PC-3 (cell line): ENCODE measurements around the gene IGFBP7. TPM values are rescaled to one million over a fixed set of nuclear protein-coding genes. Genes with fewer than 3 reads are reported as not detected.
A peak's percentile ranks its signal among the peaks of the same experiment; 100 is the strongest.

Experiments
- ATAC-seq: fragments of 200-7000 bp; cut with Tn5 transposase; 2 replicates; pipeline ENCODE4 v1.9.1; 2020; ENCODE audit warnings: mild to moderate bottlenecking, moderate library complexity
- BruUV-seq: library from RNA; stranded (reverse); fragments of 400-500 nt; replicated peaks from 2 replicates; lab custom pipeline; 2021; lab: Mats Ljungman, UMichigan
- CTCF ChIA-PET: fragments of 300-600 bp; sonication (Branson Sonifier 250); formaldehyde crosslinking; loops from one replicate; lab custom pipeline; 2022; ENCODE audit warnings: antibody characterized with exemption; lab: Charles Lee
- POLR2A ChIA-PET: fragments of 300-600 bp; sonication (Branson Sonifier 250); formaldehyde crosslinking; loops from one replicate; lab custom pipeline; 2022; ENCODE audit warnings: antibody characterized with exemption; ENCODE audit not compliant: unreplicated experiment; lab: Charles Lee
- DNase-seq: peaks from one replicate; pipeline ENCODE4 v3.0.0-alpha.2; 2015
- H2AFZ ChIP-seq: fragments of 300-600 bp; sonication (generic); 2 replicates; pipeline ENCODE4 v1.6.0; 2016; ENCODE audit warnings: antibody characterized with exemption, low read length
- H3F3A ChIP-seq: fragments of 300-600 bp; sonication (generic); one replicate; pipeline ENCODE4 v1.6.0; 2017; ENCODE audit warnings: antibody characterized with exemption, low read length, control low read depth, mild to moderate bottlenecking; ENCODE audit not compliant: unreplicated experiment
- H3K27ac ChIP-seq: fragments of 300-600 bp; sonication (generic); 2 replicates; pipeline ENCODE4 v1.5.1; 2016; ENCODE audit warnings: mild to moderate bottlenecking, low read length
- H3K27me3 ChIP-seq: fragments of 300-600 bp; sonication (generic); 2 replicates; pipeline ENCODE4 v1.6.1; 2016; ENCODE audit warnings: low read length, mixed read lengths
- H3K36me3 ChIP-seq: fragments of 300-600 bp; sonication (generic); 2 replicates; pipeline ENCODE4 v1.6.1; 2016; ENCODE audit warnings: low read depth, mixed run types, low read length, mixed read lengths
- H3K4me1 ChIP-seq: fragments of 300-600 bp; sonication (generic); 2 replicates; pipeline ENCODE4 v1.5.1; 2016; ENCODE audit warnings: low read length; ENCODE audit not compliant: insufficient read depth
- H3K4me2 ChIP-seq: fragments of 300-600 bp; sonication (generic); 2 replicates; pipeline ENCODE4 v1.6.0; 2016; ENCODE audit warnings: low read length
- H3K4me3 ChIP-seq: fragments of 300-600 bp; sonication (generic); 2 replicates; pipeline ENCODE4 v1.5.1; 2016; ENCODE audit warnings: mild to moderate bottlenecking, low read length, mixed read lengths
- H3K79me2 ChIP-seq: fragments of 300-600 bp; sonication (generic); 2 replicates; pipeline ENCODE4 v1.6.1; 2017; ENCODE audit warnings: low read length, mixed read lengths
- H3K9ac ChIP-seq: fragments of 300-600 bp; sonication (generic); 2 replicates; pipeline ENCODE4 v1.6.0; 2016; ENCODE audit warnings: mild to moderate bottlenecking, low read length
- H3K9me2 ChIP-seq: fragments of 300-600 bp; sonication (generic); replicated peaks from 2 replicates; pipeline ENCODE4 v1.6.1; 2016; ENCODE audit warnings: mixed run types, low read length, mixed read lengths
- H3K9me3 ChIP-seq: fragments of 300-600 bp; sonication (generic); 2 replicates; pipeline ENCODE4 v1.6.1; 2016; ENCODE audit warnings: low read length, mixed read lengths
- H4K20me1 ChIP-seq: fragments of 300-600 bp; sonication (generic); 2 replicates; pipeline ENCODE4 v1.6.1; 2016; ENCODE audit warnings: low read length, mixed read lengths
- EZH2 ChIP-seq: fragments of 300-600 bp; sonication (generic); IDR thresholded peaks from one replicate; pipeline ENCODE4 v1.6.1; 2017; ENCODE audit warnings: antibody characterized with exemption, mild to moderate bottlenecking, low read length; ENCODE audit not compliant: unreplicated experiment
- EZH2phosphoT487 ChIP-seq: fragments of 300-600 bp; sonication (generic); IDR thresholded peaks from 2 replicates; pipeline ENCODE4 v1.6.1; 2018; ENCODE audit warnings: mild to moderate bottlenecking, antibody characterized with exemption, low read length, borderline replicate concordance
- intact Hi-C: fragments of 100-400 bp; cut with micrococcal nuclease; formaldehyde crosslinking; loops from 2 replicates; pipeline ENCODE4 v1.9.0; 2023
- total RNA-seq: library from RNA; depleted of rRNA; stranded (reverse); fragments of >200 nt; gene quantifications from 2 replicates; pipeline ENCODE4 v1.2.3, GENCODE V29; 2014
- TF ChIP-seq, protein P1 (sequence below): fragments of 300-600 bp; sonication (generic); conservative IDR thresholded peaks from 2 replicates; pipeline ENCODE4 v1.5.1; 2017; ENCODE audit warnings: antibody characterized with exemption, low read depth, mild to moderate bottlenecking, low read length

The IGFBP7 gene
- total RNA-seq, 1 experiment from 2014 or later = not detected

DNA sequence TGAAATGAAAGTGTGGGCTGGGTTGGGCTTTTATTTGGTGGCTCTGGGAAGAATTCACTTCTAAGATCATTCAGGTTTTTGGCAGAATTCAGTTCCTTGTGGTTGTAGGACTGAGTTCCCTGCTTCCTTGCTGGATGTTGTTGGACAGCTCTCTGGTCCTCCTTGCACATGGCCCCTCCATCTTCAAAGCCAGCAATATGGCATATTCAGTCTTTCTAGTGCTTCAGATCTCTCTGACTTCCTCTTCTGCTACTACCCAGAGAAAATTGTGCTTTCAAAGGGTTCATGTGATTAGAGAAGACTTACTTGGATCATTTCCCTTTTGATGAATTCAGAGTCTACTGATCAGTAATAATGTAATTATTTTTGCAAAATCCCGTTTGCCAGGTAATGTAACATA lies 12.8 kb upstream of the IGFBP7 start:
- H4K20me1 ChIP-seq = no peaks in the 10 kb centered on the region
- CTCF ChIA-PET = no interaction called here
- no peaks in the 10 kb centered on the region for H3K27me3 ChIP-seq
- no peaks in the 10 kb centered on the region for H3F3A ChIP-seq
- no peaks in the 10 kb centered on the region; the same call in none of the 2 replicates for H3K9me3 ChIP-seq
- H3K36me3 ChIP-seq = no peaks in the 10 kb centered on the region
- intact Hi-C loops = no loop called here
- ATAC-seq = no peak
- POLR2A ChIA-PET = no interaction called here
- no peak for DNase-seq
- TF ChIP-seq EZH2phosphoT487 (no peak), EZH2 (no peak)
- TF ChIP-seq, protein P1, sequence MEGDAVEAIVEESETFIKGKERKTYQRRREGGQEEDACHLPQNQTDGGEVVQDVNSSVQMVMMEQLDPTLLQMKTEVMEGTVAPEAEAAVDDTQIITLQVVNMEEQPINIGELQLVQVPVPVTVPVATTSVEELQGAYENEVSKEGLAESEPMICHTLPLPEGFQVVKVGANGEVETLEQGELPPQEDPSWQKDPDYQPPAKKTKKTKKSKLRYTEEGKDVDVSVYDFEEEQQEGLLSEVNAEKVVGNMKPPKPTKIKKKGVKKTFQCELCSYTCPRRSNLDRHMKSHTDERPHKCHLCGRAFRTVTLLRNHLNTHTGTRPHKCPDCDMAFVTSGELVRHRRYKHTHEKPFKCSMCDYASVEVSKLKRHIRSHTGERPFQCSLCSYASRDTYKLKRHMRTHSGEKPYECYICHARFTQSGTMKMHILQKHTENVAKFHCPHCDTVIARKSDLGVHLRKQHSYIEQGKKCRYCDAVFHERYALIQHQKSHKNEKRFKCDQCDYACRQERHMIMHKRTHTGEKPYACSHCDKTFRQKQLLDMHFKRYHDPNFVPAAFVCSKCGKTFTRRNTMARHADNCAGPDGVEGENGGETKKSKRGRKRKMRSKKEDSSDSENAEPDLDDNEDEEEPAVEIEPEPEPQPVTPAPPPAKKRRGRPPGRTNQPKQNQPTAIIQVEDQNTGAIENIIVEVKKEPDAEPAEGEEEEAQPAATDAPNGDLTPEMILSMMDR = no peak
- BruUV-seq = no TSS peak
- no peak overlapping the region for H3K4me3 ChIP-seq
- no peak overlapping the region for H2AFZ ChIP-seq
- H3K9me2 ChIP-seq = no peaks in the 10 kb centered on the region
- H3K79me2 ChIP-seq = no peaks in the 10 kb centered on the region
- no peak overlapping the region for H3K27ac ChIP-seq
- peaks cover 9% of the 10 kb centered on the region for H3K4me1 ChIP-seq
- H3K9ac ChIP-seq = no peak overlapping the region
- H3K4me2 ChIP-seq = no peak overlapping the region

DNA sequence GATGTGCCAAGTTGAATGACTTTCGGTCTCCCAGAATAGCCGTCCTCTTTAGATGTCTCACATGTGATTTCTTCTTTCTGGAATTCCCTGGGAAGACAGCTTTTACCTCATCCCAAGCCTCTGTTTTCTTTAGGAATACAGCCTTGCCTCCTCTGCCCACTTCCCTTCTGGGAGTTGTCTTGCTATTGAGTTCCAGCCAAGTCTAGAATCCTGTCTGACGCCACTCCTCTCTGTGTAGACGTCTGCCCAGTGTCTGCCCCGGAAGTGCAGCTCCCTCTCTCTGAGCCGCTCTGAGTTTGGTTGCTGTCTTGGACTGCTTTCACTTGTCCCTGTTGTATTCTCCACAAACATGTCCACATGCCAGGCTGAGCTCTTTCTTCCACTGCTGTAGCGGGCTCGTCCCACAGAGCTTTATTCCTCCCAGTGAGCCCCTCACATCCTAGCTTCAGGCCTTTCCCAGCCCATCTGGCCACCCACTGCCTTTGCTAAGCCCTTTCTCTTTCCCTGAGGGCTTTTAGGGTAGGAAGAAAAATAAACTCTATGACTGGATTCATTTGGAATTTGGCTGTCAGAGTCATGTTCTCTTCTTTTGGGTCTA lies 9.0 kb upstream of the IGFBP7 start:
- no peaks in the 10 kb centered on the region for H4K20me1 ChIP-seq
- no peak overlapping the region for H3K9ac ChIP-seq
- 0 out of 2 replicates have a peak, but pooled peaks cover 12% of the 10 kb centered on the region for H3K27me3 ChIP-seq
- no peaks in the 10 kb centered on the region for H3K36me3 ChIP-seq
- intact Hi-C loops = no loop called here
- peak overlapping the region; percentile 31 for H3K4me2 ChIP-seq
- POLR2A ChIA-PET = no interaction called here
- no peaks in the 10 kb centered on the region for H3F3A ChIP-seq
- H3K4me1 ChIP-seq = peaks cover 9% of the 10 kb centered on the region
- ATAC-seq (peak; percentile 58), DNase-seq (peak; percentile 60)
- H3K9me3 ChIP-seq = no peaks in the 10 kb centered on the region
- H3K27ac ChIP-seq = no peak overlapping the region
- TF ChIP-seq EZH2 = no peak
- TF ChIP-seq, protein P1 = no peak
- no peaks in the 10 kb centered on the region for H3K79me2 ChIP-seq
- H2AFZ ChIP-seq = peak overlapping the region; percentile 51
- H3K4me3 ChIP-seq = peak overlapping the region; percentile 11; the same call in 1 of the 2 replicates
- CTCF ChIA-PET = no interaction called here
- H3K9me2 ChIP-seq = no peaks in the 10 kb centered on the region
- no TSS peak for BruUV-seq

DNA sequence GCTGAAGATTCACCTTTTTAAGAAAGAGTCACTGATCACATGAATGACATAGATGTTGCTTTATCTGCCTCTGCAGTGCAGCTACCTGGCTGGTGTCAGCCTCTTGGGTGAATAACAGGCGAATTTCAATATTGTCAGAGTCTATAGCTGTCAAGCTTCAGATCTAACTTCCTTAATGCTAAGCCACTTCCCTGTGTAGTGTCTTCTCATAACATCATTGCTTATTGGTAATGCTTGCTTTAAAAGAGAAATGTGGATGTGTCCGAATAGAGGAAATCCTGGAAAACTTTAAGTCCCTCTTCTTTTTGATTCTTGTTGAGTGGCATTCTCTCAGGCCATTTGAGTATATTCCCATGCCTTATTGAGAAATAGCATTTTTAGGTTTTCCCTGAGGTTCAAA lies 7.3 kb upstream of the IGFBP7 start:
- H3K4me1 ChIP-seq = peaks cover 9% of the 10 kb centered on the region
- H3K27me3 ChIP-seq = peaks cover 14% of the 10 kb centered on the region; the same call in 1 of the 2 replicates
- H3K27ac ChIP-seq = no peak overlapping the region
- H3F3A ChIP-seq = no peaks in the 10 kb centered on the region
- ATAC-seq = no peak
- no peaks in the 10 kb centered on the region for H4K20me1 ChIP-seq
- no peak overlapping the region for H3K9ac ChIP-seq
- POLR2A ChIA-PET = no interaction called here
- no peaks in the 10 kb centered on the region for H3K36me3 ChIP-seq
- TF ChIP-seq, protein P1 = no peak
- no peak for TF ChIP-seq EZH2phosphoT487
- no peak for TF ChIP-seq EZH2
- no TSS peak for BruUV-seq
- intact Hi-C loops = no loop called here
- no peak for DNase-seq
- no peak overlapping the region for H3K4me3 ChIP-seq
- H3K79me2 ChIP-seq = no peaks in the 10 kb centered on the region
- H3K4me2 ChIP-seq = no peak overlapping the region
- no peak overlapping the region for H2AFZ ChIP-seq
- H3K9me3 ChIP-seq = no peaks in the 10 kb centered on the region
- H3K9me2 ChIP-seq = no peaks in the 10 kb centered on the region
- CTCF ChIA-PET = no interaction called here
